BLaER1 (cell line): ENCODE data around the gene MMS19.
"Not testable (repeated sequence)": the region's sequence is repeated elsewhere in the genome, so short reads cannot be mapped to it uniquely, and the experiment has no call there.

Experiments
- H3K27ac ChIP-seq: shearing (Covaris generic); formaldehyde crosslinking; 2 replicates; pipeline ENCODE4 v1.8.1; 2022
- H3K27me3 ChIP-seq: shearing (Covaris generic); formaldehyde crosslinking; 2 replicates; pipeline ENCODE4 v1.8.1; 2022
- H3K36me3 ChIP-seq: shearing (Covaris generic); formaldehyde crosslinking; 2 replicates; pipeline ENCODE4 v1.8.1; 2022
- H3K4me1 ChIP-seq: shearing (Covaris generic); formaldehyde crosslinking; 2 replicates; pipeline ENCODE4 v1.8.1; 2022
- H3K4me2 ChIP-seq: shearing (Covaris generic); formaldehyde crosslinking; 2 replicates; pipeline ENCODE4 v1.8.1; 2022
- H3K4me3 ChIP-seq: shearing (Covaris generic); formaldehyde crosslinking; 2 replicates; pipeline ENCODE4 v1.8.1; 2022
- H3K9ac ChIP-seq: shearing (Covaris generic); formaldehyde crosslinking; 2 replicates; pipeline ENCODE4 v1.8.1; 2022
- H3K9me3 ChIP-seq: shearing (Covaris generic); formaldehyde crosslinking; 2 replicates; pipeline ENCODE4 v1.8.1; 2022
- H4K20me1 ChIP-seq: shearing (Covaris generic); formaldehyde crosslinking; 2 replicates; pipeline ENCODE4 v1.8.1; 2022
- Cebpa-rat ChIP-seq: shearing (Covaris generic); IDR thresholded peaks from 2 replicates; pipeline ENCODE4 v1.8.1; 2022

MMS19 gene

GRCh38 chr10:97490592-97490991, 7.6 kb downstream of the MMS19 start:
- peaks cover 34% of the 10 kb centered on the region for H3K36me3 ChIP-seq
- H4K20me1 ChIP-seq = peaks cover 94% of the 10 kb centered on the region
- no peaks in the 10 kb centered on the region for H3K9me3 ChIP-seq
- H3K4me2 ChIP-seq = peak overlapping the region; percentile 60
- H3K27me3 ChIP-seq = no peaks in the 10 kb centered on the region
- no peak overlapping the region for H3K4me3 ChIP-seq
- no peak overlapping the region for H3K27ac ChIP-seq
- no peak overlapping the region for H3K9ac ChIP-seq
- H3K4me1 ChIP-seq = peaks cover 40% of the 10 kb centered on the region
- no peak for TF ChIP-seq Cebpa-rat

GRCh38 chr10:97485647-97486281, 12.5 kb downstream of the MMS19 start:
- Histone ChIP-seq H3K9ac (no peak overlapping the region), H3K9me3 (no peaks in the 10 kb centered on the region), H3K4me2 (no peak overlapping the region), H3K36me3 (peaks cover 60% of the 10 kb centered on the region), H3K4me1 (peaks cover 5% of the 10 kb centered on the region), H3K4me3 (no peak overlapping the region), H3K27ac (no peak overlapping the region), H4K20me1 (peaks cover 90% of the 10 kb centered on the region), H3K27me3 (no peaks in the 10 kb centered on the region)
- no peak for TF ChIP-seq Cebpa-rat

GRCh38 chr10:97483921-97484320, 14.3 kb downstream of the MMS19 start:
- Histone ChIP-seq H3K9ac (no peak overlapping the region), H4K20me1 (peaks cover 75% of the 10 kb centered on the region), H3K9me3 (no peaks in the 10 kb centered on the region), H3K4me1 (no peaks in the 10 kb centered on the region), H3K27me3 (no peaks in the 10 kb centered on the region), H3K36me3 (peaks cover 74% of the 10 kb centered on the region), H3K4me2 (no peak overlapping the region), H3K4me3 (no peak overlapping the region), H3K27ac (no peak overlapping the region)
- no peak for TF ChIP-seq Cebpa-rat

GRCh38 chr10:97483506-97483905, 14.7 kb downstream of the MMS19 start:
- TF ChIP-seq Cebpa-rat = no peak
- peaks cover 78% of the 10 kb centered on the region for H3K36me3 ChIP-seq

GRCh38 chr10:97482381-97482780, 15.8 kb downstream of the MMS19 start:
- Histone ChIP-seq H3K9me3 (no peaks in the 10 kb centered on the region), H3K9ac (no peak overlapping the region), H4K20me1 (peaks cover 71% of the 10 kb centered on the region), H3K4me2 (no peak overlapping the region), H3K27me3 (no peaks in the 10 kb centered on the region), H3K27ac (no peak overlapping the region), H3K4me1 (no peaks in the 10 kb centered on the region), H3K4me3 (no peak overlapping the region), H3K36me3 (peaks cover 86% of the 10 kb centered on the region)
- no peak for TF ChIP-seq Cebpa-rat

More at GRCh38 chr10:97483506-97483905, 14.7 kb downstream of the MMS19 start:
- H3K4me2 ChIP-seq = no peak overlapping the region
- H3K4me3 ChIP-seq = no peak overlapping the region
- H4K20me1 ChIP-seq = peaks cover 71% of the 10 kb centered on the region
- H3K9me3 ChIP-seq = no peaks in the 10 kb centered on the region
- H3K4me1 ChIP-seq = no peaks in the 10 kb centered on the region
- H3K27me3 ChIP-seq = no peaks in the 10 kb centered on the region
- no peak overlapping the region for H3K27ac ChIP-seq
- no peak overlapping the region for H3K9ac ChIP-seq

GRCh38 chr10:97481071-97481470, 17.2 kb downstream of the MMS19 start:
- H4K20me1 ChIP-seq = peaks cover 70% of the 10 kb centered on the region
- H3K4me3 ChIP-seq = no peak overlapping the region
- H3K27ac ChIP-seq = no peak overlapping the region
- no peak overlapping the region for H3K9ac ChIP-seq
- peaks cover 95% of the 10 kb centered on the region for H3K36me3 ChIP-seq
- no peak overlapping the region for H3K4me2 ChIP-seq
- H3K27me3 ChIP-seq = no peaks in the 10 kb centered on the region
- TF ChIP-seq Cebpa-rat = no peak
- H3K4me1 ChIP-seq = no peaks in the 10 kb centered on the region
- H3K9me3 ChIP-seq = no peaks in the 10 kb centered on the region

GRCh38 chr10:97479939-97480338, 18.3 kb downstream of the MMS19 start:
- Histone ChIP-seq H3K9me3 (no peaks in the 10 kb centered on the region), H3K4me2 (no peak overlapping the region), H3K4me1 (no peaks in the 10 kb centered on the region), H3K9ac (no peak overlapping the region), H3K36me3 (peaks cover 95% of the 10 kb centered on the region), H3K27me3 (no peaks in the 10 kb centered on the region), H3K27ac (no peak overlapping the region), H4K20me1 (peaks cover 58% of the 10 kb centered on the region), H3K4me3 (no peak overlapping the region)
- TF ChIP-seq Cebpa-rat = no peak

GRCh38 chr10:97479410-97479809, 18.8 kb downstream of the MMS19 start:
- not testable (repeated sequence) for H3K9me3 ChIP-seq, H3K9ac ChIP-seq, H3K4me1 ChIP-seq, H3K4me3 ChIP-seq, H3K4me2 ChIP-seq, H3K27ac ChIP-seq, H3K27me3 ChIP-seq
- Histone ChIP-seq H3K36me3 (peaks cover 95% of the 10 kb centered on the region), H4K20me1 (peaks cover 53% of the 10 kb centered on the region)

- Histone ChIP-seq H3K27ac (no peak overlapping the region), H3K4me1 (no peaks in the 10 kb centered on the region), H3K9me3 (no peaks in the 10 kb centered on the region), H3K4me3 (no peak overlapping the region), H3K27me3 (no peaks in the 10 kb centered on the region), H3K36me3 (peaks cover 99% of the 10 kb centered on the region), H4K20me1 (peaks cover 23% of the 10 kb centered on the region; the same call in 1 of the 2 replicates), H3K9ac (no peak overlapping the region), H3K4me2 (no peak overlapping the region)
- TF ChIP-seq Cebpa-rat = no peak
These were observed 22.2 kb downstream of the MMS19 start for GRCh38 chr10:97475936-97476594.

GRCh38 chr10:97474918-97475317, 23.3 kb downstream of the MMS19 start:
- H4K20me1 ChIP-seq = peaks cover 17% of the 10 kb centered on the region; the same call in 1 of the 2 replicates
- H3K36me3 ChIP-seq = peaks cover 98% of the 10 kb centered on the region
- no peaks in the 10 kb centered on the region for H3K4me1 ChIP-seq
- no peak overlapping the region for H3K4me2 ChIP-seq
- no peak overlapping the region for H3K4me3 ChIP-seq
- no peaks in the 10 kb centered on the region for H3K9me3 ChIP-seq
- H3K27me3 ChIP-seq = no peaks in the 10 kb centered on the region
- no peak overlapping the region for H3K9ac ChIP-seq
- TF ChIP-seq Cebpa-rat = no peak
- no peak overlapping the region for H3K27ac ChIP-seq

- H3K4me3 ChIP-seq, H3K4me2 ChIP-seq, H3K9ac ChIP-seq, H3K27me3 ChIP-seq, H3K4me1 ChIP-seq, H3K9me3 ChIP-seq, H3K27ac ChIP-seq: not testable (repeated sequence)
- H3K36me3 ChIP-seq = peaks cover 98% of the 10 kb centered on the region
- H4K20me1 ChIP-seq = peaks cover 32% of the 10 kb centered on the region
These were observed 29.4 kb downstream of the MMS19 start for GRCh38 chr10:97468781-97469180.
